ENCODE measurements around the gene PITPNC1.

PITPNC1 gene

GRCh38 chr17:67659028-67659427 is 281.9 kb downstream of the PITPNC1 start:
- DNase-seq, result no peak

- DNase-seq, result no peak
These were observed 285.6 kb downstream of the PITPNC1 start for GRCh38 chr17:67662712-67663111.

GRCh38 chr17:67663457-67663856 is 286.4 kb downstream of the PITPNC1 start:
- no peak for DNase-seq

GRCh38 chr17:67666028-67666427 is 288.9 kb downstream of the PITPNC1 start:
- no peak for DNase-seq

- no peak for DNase-seq
These were observed 289.6 kb downstream of the PITPNC1 start for GRCh38 chr17:67666710-67667109.

- no peak for DNase-seq
These were observed 294.4 kb downstream of the PITPNC1 start for GRCh38 chr17:67671493-67671892.

- DNase-seq, result no peak
These were observed 295.7 kb downstream of the PITPNC1 start for GRCh38 chr17:67672592-67673335.

- no peak for DNase-seq
These were observed 298.4 kb downstream of the PITPNC1 start for GRCh38 chr17:67675481-67675880.

- DNase-seq, result no peak
These were observed 299.2 kb downstream of the PITPNC1 start for GRCh38 chr17:67676305-67676704.

GRCh38 chr17:67678414-67678813 is 301.3 kb downstream of the PITPNC1 start:
- DNase-seq, result no peak

GRCh38 chr17:67679225-67679624 is 302.1 kb downstream of the PITPNC1 start:
- DNase-seq, result no peak

GRCh38 chr17:67679721-67680120 is 302.6 kb downstream of the PITPNC1 start:
- no peak for DNase-seq

- no peak for DNase-seq
These were observed 303.6 kb downstream of the PITPNC1 start for GRCh38 chr17:67680445-67681224.

GRCh38 chr17:67682196-67682595 is 305.1 kb downstream of the PITPNC1 start:
- no peak for DNase-seq

- DNase-seq, result no peak
These were observed 308.3 kb downstream of the PITPNC1 start for GRCh38 chr17:67685351-67685750.

- no peak for DNase-seq
These were observed 309.2 kb downstream of the PITPNC1 start for GRCh38 chr17:67686241-67686640.

- DNase-seq, result no peak
These were observed 310.4 kb downstream of the PITPNC1 start for GRCh38 chr17:67687511-67687910.

GRCh38 chr17:67689534-67690177 is 312.6 kb downstream of the PITPNC1 start:
- DNase-seq, result peak; percentile 56

- DNase-seq, result no peak
These were observed 316.7 kb downstream of the PITPNC1 start for GRCh38 chr17:67693811-67694210.

GRCh38 chr17:67696347-67696746 is 319.3 kb downstream of the PITPNC1 start:
- no peak for DNase-seq

GRCh38 chr17:67696853-67697498 is 319.9 kb downstream of the PITPNC1 start:
- DNase-seq, result no peak

GRCh38 chr17:67700037-67700724 is 323.1 kb downstream of the PITPNC1 start:
- no peak for DNase-seq

GRCh38 chr17:67700725-67701119 is 323.6 kb downstream of the PITPNC1 start:
- DNase-seq, result no peak
